Tibial nerve (tissue), 3 donors: ENCODE results near the gene USE1.

ENCODE experiments used
- POLR2A ChIP-seq, 2 donors: fragments of 450-650 bp; IDR thresholded peaks; one replicate each; pipeline ENCODE4 v1.6.1; 2017; ENCODE audit warnings: antibody characterized with exemption in 2 of 2, mild to moderate bottlenecking in 2 of 2, moderate library complexity in 2 of 2
- TF ChIP-seq, protein P1 (sequence below), 5 experiments: fragments of 200-600 bp in 3 of 5; fragments of 450-650 bp in 2 of 5; sonication (generic) in 3 of 5; IDR thresholded peaks; one replicate each; pipeline ENCODE4 v1.5.1; 2016 to 2019; ENCODE audit warnings: antibody characterized with exemption in 5 of 5, mild to moderate bottlenecking in 3 of 5, moderate library complexity in 2 of 5

DNA sequence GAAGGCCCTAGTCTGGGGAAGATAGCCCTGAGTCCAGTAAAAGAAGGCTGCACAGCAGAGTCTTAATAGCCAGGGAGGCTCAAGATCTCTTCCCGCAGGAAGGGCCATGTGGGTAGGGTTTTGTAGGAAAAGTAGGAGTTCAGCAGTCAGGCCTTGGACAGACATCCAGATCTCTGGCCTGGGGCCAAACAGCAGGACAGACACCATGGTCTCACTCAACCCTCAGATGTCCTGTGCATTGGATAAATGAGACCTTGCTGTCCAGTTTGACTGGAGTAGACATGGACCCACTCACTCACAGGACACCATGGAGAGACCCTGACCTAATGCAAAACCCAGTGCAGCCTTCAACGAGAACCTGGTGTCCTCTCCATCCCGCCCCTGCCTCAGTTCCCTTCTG is 14.7 kb downstream of the USE1 start:
- TF ChIP-seq POLR2A (IDR thresholded peaks at IDR 0.05): no peak
- TF ChIP-seq, protein P1, sequence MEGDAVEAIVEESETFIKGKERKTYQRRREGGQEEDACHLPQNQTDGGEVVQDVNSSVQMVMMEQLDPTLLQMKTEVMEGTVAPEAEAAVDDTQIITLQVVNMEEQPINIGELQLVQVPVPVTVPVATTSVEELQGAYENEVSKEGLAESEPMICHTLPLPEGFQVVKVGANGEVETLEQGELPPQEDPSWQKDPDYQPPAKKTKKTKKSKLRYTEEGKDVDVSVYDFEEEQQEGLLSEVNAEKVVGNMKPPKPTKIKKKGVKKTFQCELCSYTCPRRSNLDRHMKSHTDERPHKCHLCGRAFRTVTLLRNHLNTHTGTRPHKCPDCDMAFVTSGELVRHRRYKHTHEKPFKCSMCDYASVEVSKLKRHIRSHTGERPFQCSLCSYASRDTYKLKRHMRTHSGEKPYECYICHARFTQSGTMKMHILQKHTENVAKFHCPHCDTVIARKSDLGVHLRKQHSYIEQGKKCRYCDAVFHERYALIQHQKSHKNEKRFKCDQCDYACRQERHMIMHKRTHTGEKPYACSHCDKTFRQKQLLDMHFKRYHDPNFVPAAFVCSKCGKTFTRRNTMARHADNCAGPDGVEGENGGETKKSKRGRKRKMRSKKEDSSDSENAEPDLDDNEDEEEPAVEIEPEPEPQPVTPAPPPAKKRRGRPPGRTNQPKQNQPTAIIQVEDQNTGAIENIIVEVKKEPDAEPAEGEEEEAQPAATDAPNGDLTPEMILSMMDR (IDR thresholded peaks at IDR 0.05): no peak
